HEK293 (cell line): ENCODE measurements around the gene HACD3.

Experiments used
- CTCF ChIA-PET: fragments of 350-600 bp; formaldehyde crosslinking; extraction: SDS; loops from one replicate; lab custom pipeline; 2021; ENCODE audit warnings: antibody characterized with exemption; lab: Yijun Ruan, JAX
- POLR2A ChIA-PET: fragments of 300-600 bp; formaldehyde crosslinking; extraction: SDS; loops from one replicate; lab custom pipeline; 2020; ENCODE audit warnings: antibody characterized with exemption, inconsistent platforms; lab: Yijun Ruan, JAX
- H3K27ac ChIP-seq: fragments of 200-500 bp; sonication (Bioruptor generic); 2 replicates; pipeline ENCODE4 v1.5.1; 2014; ENCODE audit warnings: low read depth, low read length, control low read depth, inconsistent platforms; ENCODE audit errors: extremely low read depth
- H3K36me3 ChIP-seq, 2 experiments: fragments of 200-500 bp in 1 of 2; sonication (Bioruptor generic) in 1 of 2; 1 replicate in 1 of 2; 2 replicates in 1 of 2; pipeline ENCODE4 v1.5.1; 2014 to 2017; ENCODE audit warnings: inconsistent platforms in 2 of 2, low read length in 2 of 2; ENCODE audit not compliant: control insufficient read depth in 2 of 2, insufficient read depth in 1 of 2
- H3K4me1 ChIP-seq: fragments of 200-500 bp; sonication (Bioruptor generic); 2 replicates; pipeline ENCODE4 v1.5.1; 2014; ENCODE audit warnings: mild to moderate bottlenecking, low read length, inconsistent platforms; ENCODE audit not compliant: control insufficient read depth, insufficient read depth
- H3K4me3 ChIP-seq: 2 replicates; pipeline ENCODE4 v1.5.1; 2011; ENCODE audit warnings: low read depth, mild to moderate bottlenecking, control low read depth, low read length, moderate library complexity
- H3K9me3 ChIP-seq: fragments of 200-500 bp; sonication (Bioruptor generic); 2 replicates; pipeline ENCODE4 v1.5.1; 2014; ENCODE audit warnings: low read depth, low read length, inconsistent platforms; ENCODE audit not compliant: control insufficient read depth, insufficient read depth
- BCL11A ChIP-seq: fragments of 450-650 bp; formaldehyde crosslinking; IDR thresholded peaks from 2 replicates; pipeline ENCODE4 v1.5.1; 2016; ENCODE audit warnings: low read depth, missing biosample characterization, missing genetic modification characterization
- GLIS1 ChIP-seq: fragments of 450-650 bp; formaldehyde crosslinking; IDR thresholded peaks from 2 replicates; pipeline ENCODE4 v1.5.1; 2016; ENCODE audit warnings: missing biosample characterization, missing genetic modification characterization
- ZBTB1 ChIP-seq: fragments of 450-650 bp; formaldehyde crosslinking; IDR thresholded peaks from 2 replicates; pipeline ENCODE4 v1.5.1; 2016; ENCODE audit warnings: missing biosample characterization, missing genetic modification characterization
- ZBTB10 ChIP-seq: fragments of 450-650 bp; formaldehyde crosslinking; IDR thresholded peaks from 2 replicates; pipeline ENCODE4 v1.5.1; 2016; ENCODE audit warnings: missing biosample characterization, missing genetic modification characterization
- ZBTB17 ChIP-seq: fragments of 450-650 bp; formaldehyde crosslinking; IDR thresholded peaks from 2 replicates; pipeline ENCODE4 v1.5.1; 2016; ENCODE audit warnings: missing biosample characterization, missing genetic modification characterization
- ZBTB48 ChIP-seq: fragments of 450-650 bp; formaldehyde crosslinking; IDR thresholded peaks from 2 replicates; pipeline ENCODE4 v1.5.1; 2016; ENCODE audit warnings: missing biosample characterization, missing genetic modification characterization
- ZEB2 ChIP-seq: fragments of 450-650 bp; formaldehyde crosslinking; IDR thresholded peaks from 2 replicates; pipeline ENCODE4 v1.5.1; 2016; ENCODE audit warnings: missing biosample characterization, missing genetic modification characterization
- ZNF146 ChIP-seq: fragments of 450-650 bp; formaldehyde crosslinking; IDR thresholded peaks from 2 replicates; pipeline ENCODE4 v1.5.1; 2016; ENCODE audit warnings: missing biosample characterization, missing genetic modification characterization
- ZNF155 ChIP-seq: fragments of 450-650 bp; formaldehyde crosslinking; IDR thresholded peaks from 2 replicates; pipeline ENCODE4 v1.5.1; 2016; ENCODE audit warnings: missing biosample characterization, missing genetic modification characterization
- ZNF239 ChIP-seq: fragments of 450-650 bp; formaldehyde crosslinking; IDR thresholded peaks from 2 replicates; pipeline ENCODE4 v1.5.1; 2016; ENCODE audit warnings: missing biosample characterization, missing genetic modification characterization
- ZNF24 ChIP-seq: fragments of 450-650 bp; formaldehyde crosslinking; IDR thresholded peaks from 2 replicates; pipeline ENCODE4 v1.5.1; 2016; ENCODE audit warnings: missing biosample characterization, missing genetic modification characterization
- ZNF354C ChIP-seq: fragments of 450-650 bp; formaldehyde crosslinking; IDR thresholded peaks from 2 replicates; pipeline ENCODE4 v1.5.1; 2016; ENCODE audit warnings: missing biosample characterization, missing genetic modification characterization, low read depth, borderline replicate concordance
- ZNF426 ChIP-seq: fragments of 450-650 bp; formaldehyde crosslinking; IDR thresholded peaks from 2 replicates; pipeline ENCODE4 v1.5.1; 2017; ENCODE audit warnings: missing biosample characterization, missing genetic modification characterization, mild to moderate bottlenecking, inconsistent platforms, moderate library complexity
- ZNF521 ChIP-seq: fragments of 450-650 bp; formaldehyde crosslinking; IDR thresholded peaks from 2 replicates; pipeline ENCODE4 v1.5.1; 2017; ENCODE audit warnings: missing biosample characterization, mild to moderate bottlenecking, missing genetic modification characterization
- ZNF555 ChIP-seq: fragments of 450-650 bp; formaldehyde crosslinking; conservative IDR thresholded peaks from 2 replicates; pipeline ENCODE4 v1.5.1; 2017; ENCODE audit warnings: missing biosample characterization, mild to moderate bottlenecking, missing genetic modification characterization, inconsistent platforms
- ZNF629 ChIP-seq: fragments of 450-650 bp; formaldehyde crosslinking; IDR thresholded peaks from 2 replicates; pipeline ENCODE4 v1.5.1; 2017; ENCODE audit warnings: missing biosample characterization, missing genetic modification characterization
- ZNF639 ChIP-seq: fragments of 450-650 bp; formaldehyde crosslinking; IDR thresholded peaks from 2 replicates; pipeline ENCODE4 v1.5.1; 2016; ENCODE audit warnings: missing biosample characterization, missing genetic modification characterization
- ZNF660 ChIP-seq: fragments of 450-650 bp; IDR thresholded peaks from 2 replicates; pipeline ENCODE4 v1.5.1; 2018; ENCODE audit warnings: missing biosample characterization, mild to moderate bottlenecking, missing genetic modification characterization
- ZNF692 ChIP-seq: fragments of 450-650 bp; formaldehyde crosslinking; IDR thresholded peaks from 2 replicates; pipeline ENCODE4 v1.5.1; 2016; ENCODE audit warnings: missing biosample characterization, missing genetic modification characterization
- TF ChIP-seq, protein P1 (sequence below): fragments of 450-650 bp; formaldehyde crosslinking; IDR thresholded peaks from 2 replicates; pipeline ENCODE4 v1.5.1; 2016; ENCODE audit warnings: missing biosample characterization, missing genetic modification characterization

HACD3 gene

GRCh38 chr15:65580287-65580686 lies 50.0 kb downstream of the HACD3 start (continued):
- TF ChIP-seq ZBTB10 (tag by site-specific recombination) (no peak), ZNF24 (tag by site-specific recombination) (no peak), ZBTB1 (tag by site-specific recombination) (no peak), ZNF521 (tag by site-specific recombination) (no peak), ZNF629 (tag by site-specific recombination) (no peak; the same call in 1 of the 2 replicates), ZEB2 (tag by site-specific recombination) (no peak)

- peaks cover 69 to 86% of the 10 kb centered on the region in 2 experiments for H3K36me3 ChIP-seq
- no peaks in the 10 kb centered on the region for H3K9me3 ChIP-seq
- H3K4me3 ChIP-seq, result no peak overlapping the region
- H3K27ac ChIP-seq, result no peak overlapping the region
- ChIA-PET POLR2A (no interaction called here), CTCF (interaction anchor here (1.2 kb wide), 1 partner anchor 184 kb away, joined by 4 read pairs; no protein-coding TSS in a partner anchor)
- TF ChIP-seq, protein P1, sequence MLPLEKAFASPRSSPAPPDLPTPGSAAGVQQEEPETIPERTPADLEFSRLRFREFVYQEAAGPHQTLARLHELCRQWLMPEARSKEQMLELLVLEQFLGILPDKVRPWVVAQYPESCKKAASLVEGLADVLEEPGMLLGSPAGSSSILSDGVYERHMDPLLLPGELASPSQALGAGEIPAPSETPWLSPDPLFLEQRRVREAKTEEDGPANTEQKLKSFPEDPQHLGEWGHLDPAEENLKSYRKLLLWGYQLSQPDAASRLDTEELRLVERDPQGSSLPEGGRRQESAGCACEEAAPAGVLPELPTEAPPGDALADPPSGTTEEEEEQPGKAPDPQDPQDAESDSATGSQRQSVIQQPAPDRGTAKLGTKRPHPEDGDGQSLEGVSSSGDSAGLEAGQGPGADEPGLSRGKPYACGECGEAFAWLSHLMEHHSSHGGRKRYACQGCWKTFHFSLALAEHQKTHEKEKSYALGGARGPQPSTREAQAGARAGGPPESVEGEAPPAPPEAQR (tag by site-specific recombination), result no peak
- TF ChIP-seq ZNF155 (tag by site-specific recombination) (no peak), ZNF639 (tag by site-specific recombination) (no peak), ZNF555 (tag by site-specific recombination) (no peak), ZNF660 (tag by site-specific recombination) (no peak), ZBTB1 (tag by site-specific recombination) (no peak), ZBTB48 (tag by site-specific recombination) (no peak), ZNF354C (tag by site-specific recombination) (no peak), GLIS1 (tag by site-specific recombination) (no peak)
- peaks cover 4% of the 10 kb centered on the region; the same call in 1 of the 2 replicates for H3K4me1 ChIP-seq
These were observed 53.4 kb downstream of the HACD3 start for GRCh38 chr15:65583701-65584100.

- CTCF ChIA-PET, result interaction anchor here (0.6 to 1.2 kb wide), 4 partner anchors 12 to 278 kb away, joined by 3 to 4 read pairs (median 4); no protein-coding TSS in a partner anchor
- Histone ChIP-seq H3K36me3 (peaks cover 74 to 86% of the 10 kb centered on the region in 2 experiments), H3K27ac (no peak overlapping the region), H3K4me3 (no peak overlapping the region), H3K9me3 (no peaks in the 10 kb centered on the region), H3K4me1 (peaks cover 4% of the 10 kb centered on the region; the same call in 1 of the 2 replicates)
- POLR2A ChIA-PET, result interaction anchor here (0.9 kb wide), 1 partner anchor 8 kb away, joined by 3 read pairs; no protein-coding TSS in a partner anchor
- no peak for TF ChIP-seq ZBTB17
- no peak for TF ChIP-seq ZNF239 (tag by site-specific recombination)
- TF ChIP-seq ZNF426, result no peak
- no peak for TF ChIP-seq BCL11A (tag by site-specific recombination)
- TF ChIP-seq ZNF146 (tag by site-specific recombination), result no peak
- no peak for TF ChIP-seq ZNF692
These were observed 54.0 kb downstream of the HACD3 start for GRCh38 chr15:65584241-65584640.
